Small intestine (tissue), 7 donors: ENCODE data around the gene CNGB1. TPM values are rescaled to one million over a fixed set of nuclear protein-coding genes. Genes with fewer than 3 reads are reported as not detected.
"Not testable (repeated sequence)": the region's sequence is repeated elsewhere in the genome, so short reads cannot be mapped to it uniquely, and the experiment has no call there.

Experiments
- DNase-seq, 2 donors: peaks; one replicate each; pipeline versions ENCODE4 v3.0.0 to v3.0.0-alpha.2; 2013
- FAIRE-seq: peaks from 2 replicates; lab custom pipeline; 2012; peaks lifted over from hg19 to GRCh38; lab: Jason Lieb, UNC
- H3K27ac ChIP-seq, 3 donors: one replicate each; pipeline ENCODE4 v1.5.1; 2013; ENCODE audit warnings: low read length in 2 of 3, mild to moderate bottlenecking in 2 of 3, control low read depth in 1 of 3, inconsistent platforms in 1 of 3, low read depth in 1 of 3, moderate library complexity in 1 of 3
- H3K27me3 ChIP-seq, 3 donors: one replicate each; pipeline ENCODE4 v1.6.1; 2013; ENCODE audit warnings: low read length in 3 of 3, inconsistent platforms in 1 of 3; ENCODE audit not compliant: control insufficient read depth in 3 of 3, insufficient read depth in 3 of 3
- H3K36me3 ChIP-seq, 3 donors: one replicate each; pipeline ENCODE4 v1.6.1; 2013; ENCODE audit warnings: low read length in 3 of 3, inconsistent platforms in 1 of 3, low read depth in 1 of 3, mild to moderate bottlenecking in 1 of 3, moderate library complexity in 1 of 3; ENCODE audit not compliant: control insufficient read depth in 3 of 3, insufficient read depth in 2 of 3
- H3K4me1 ChIP-seq, 3 donors: one replicate each; pipeline ENCODE4 v1.6.1; 2013; ENCODE audit warnings: low read length in 2 of 3, inconsistent platforms in 1 of 3, low read depth in 1 of 3, mild to moderate bottlenecking in 1 of 3, moderate library complexity in 1 of 3; ENCODE audit not compliant: control insufficient read depth in 3 of 3, insufficient read depth in 2 of 3
- H3K4me3 ChIP-seq, 3 donors: one replicate each; pipeline ENCODE4 v1.5.1; 2013; ENCODE audit warnings: low read length in 3 of 3, control low read depth in 1 of 3, inconsistent platforms in 1 of 3, low read depth in 1 of 3, mild to moderate bottlenecking in 1 of 3, moderate library complexity in 1 of 3
- H3K9me3 ChIP-seq, 2 donors: one replicate each; pipeline ENCODE4 v1.6.1; 2013; ENCODE audit warnings: low read depth in 1 of 2, low read length in 1 of 2; ENCODE audit not compliant: control insufficient read depth in 2 of 2, insufficient read depth in 1 of 2
- WGBS, 3 donors: extraction: QIAGEN DNeasy Blood & Tissue Kit; methylation state at CpG; one replicate each; pipeline ENCODE4 v1.1.7; 2013; 5-methylcytosine and 5-hydroxymethylcytosine counted together
- polyA plus RNA-seq, 4 donors: library from polyadenylated mRNA; stranded (reverse) in 3 of 4; unstranded in 1 of 4; fragments of 200-250 nt in 3 of 4; fragments of 120-200 nt in 1 of 4; gene quantifications; one replicate each; pipeline versions ENCODE4 v1.2.1 to v1.2.3, GENCODE V29; 2013
- donor health status: healthy with polysubstance abuse.
- donor health status: control.
- donor health status: control.
- donor health status: Bipolar disorder and iron deficiency.
- donor health status: healthy.

Gene CNGB1
- polyA plus RNA-seq, 4 donors: 1.3 to 1.7 TPM; not detected in 2

GRCh38 chr16:57943381-57943780, 27.5 kb downstream of the CNGB1 start:
- H3K4me1 ChIP-seq, H3K9me3 ChIP-seq, H3K27me3 ChIP-seq, DNase-seq, H3K36me3 ChIP-seq, FAIRE-seq, H3K27ac ChIP-seq, H3K4me3 ChIP-seq: not testable (repeated sequence)
- 61 to 77% (median 71%) methylated on average over 8 of the region's 8 CpGs for WGBS, 3 donors

- WGBS, 3 donors: 74 to 83% (median 74%) methylated on average over 2 of the region's 2 CpGs
- not testable (repeated sequence) for H3K27me3 ChIP-seq, FAIRE-seq, DNase-seq, H3K4me1 ChIP-seq, H3K9me3 ChIP-seq, H3K27ac ChIP-seq, H3K4me3 ChIP-seq, H3K36me3 ChIP-seq
Observed at GRCh38 chr16:57941901-57942300, 29.0 kb downstream of the CNGB1 start.

- FAIRE-seq (no peak), DNase-seq (peak in 1 of 2 donors; percentile 7)
- 13 to 54% (median 27%) methylated on average over 11 of the region's 11 CpGs for WGBS, 3 donors
- no peaks in the 10 kb centered on the region for H3K36me3 ChIP-seq
- H3K27ac ChIP-seq: no peak overlapping the region
- H3K9me3 ChIP-seq: no peaks in the 10 kb centered on the region
- no peaks in the 10 kb centered on the region for H3K4me1 ChIP-seq
- H3K27me3 ChIP-seq: peaks cover 0 to 2% (median 0%) of the 10 kb centered on the region in 3 donors
- H3K4me3 ChIP-seq: no peak overlapping the region
Observed at GRCh38 chr16:57941016-57941664, 29.8 kb downstream of the CNGB1 start.

- H3K9me3 ChIP-seq: no peaks in the 10 kb centered on the region
- FAIRE-seq (no peak), DNase-seq (no peak)
- H3K36me3 ChIP-seq: no peaks in the 10 kb centered on the region
- H3K4me3 ChIP-seq: no peak overlapping the region
- 83 to 92% (median 88%) methylated on average over 5 of the region's 5 CpGs for WGBS, 3 donors
- no peak overlapping the region for H3K27ac ChIP-seq
- H3K27me3 ChIP-seq: peaks cover 0 to 2% (median 0%) of the 10 kb centered on the region in 3 donors
- H3K4me1 ChIP-seq: no peaks in the 10 kb centered on the region
Observed at GRCh38 chr16:57940382-57940966, 30.5 kb downstream of the CNGB1 start.

- H3K27me3 ChIP-seq: peaks cover 0 to 2% (median 0%) of the 10 kb centered on the region in 3 donors
- FAIRE-seq (no peak), DNase-seq (no peak)
- no peaks in the 10 kb centered on the region for H3K36me3 ChIP-seq
- H3K9me3 ChIP-seq: no peaks in the 10 kb centered on the region
- H3K4me3 ChIP-seq: no peak overlapping the region
- WGBS, 3 donors: 82 to 88% (median 83%) methylated on average over 8 to 10 of the region's 10 CpGs
- no peak overlapping the region for H3K27ac ChIP-seq
- H3K4me1 ChIP-seq: no peaks in the 10 kb centered on the region
Observed at GRCh38 chr16:57939872-57940224, 31.1 kb downstream of the CNGB1 start.

GRCh38 chr16:57938936-57939871, 31.7 kb downstream of the CNGB1 start:
- Histone ChIP-seq H3K27ac (no peak overlapping the region), H3K4me1 (no peaks in the 10 kb centered on the region), H3K4me3 (no peak overlapping the region), H3K36me3 (no peaks in the 10 kb centered on the region), H3K9me3 (no peaks in the 10 kb centered on the region), H3K27me3 (peaks cover 0 to 2% (median 0%) of the 10 kb centered on the region in 3 donors)
- no peak for DNase-seq
- FAIRE-seq: no peak
- WGBS, 3 donors: 39 to 53% (median 41%) methylated on average over 12 to 13 of the region's 13 CpGs

GRCh38 chr16:57938484-57938883, 32.4 kb downstream of the CNGB1 start:
- no peak overlapping the region for H3K27ac ChIP-seq
- 91 to 95% (median 92%) methylated on average over 6 of the region's 6 CpGs for WGBS, 3 donors
- H3K4me3 ChIP-seq: no peak overlapping the region
- DNase-seq (no peak), FAIRE-seq (no peak)
- H3K4me1 ChIP-seq: no peaks in the 10 kb centered on the region
- H3K36me3 ChIP-seq: no peaks in the 10 kb centered on the region
- H3K9me3 ChIP-seq: no peaks in the 10 kb centered on the region
- peaks cover 0 to 2% (median 0%) of the 10 kb centered on the region in 3 donors for H3K27me3 ChIP-seq

- DNase-seq (no peak), FAIRE-seq (no peak)
- Histone ChIP-seq H3K9me3 (no peaks in the 10 kb centered on the region), H3K36me3 (no peaks in the 10 kb centered on the region), H3K4me1 (no peaks in the 10 kb centered on the region), H3K4me3 (no peak overlapping the region), H3K27me3 (peaks cover 0 to 2% (median 0%) of the 10 kb centered on the region in 3 donors), H3K27ac (no peak overlapping the region)
- 81 to 92% (median 91%) methylated on average over 4 of the region's 4 CpGs for WGBS, 3 donors
Observed at GRCh38 chr16:57937861-57938260, 33.1 kb downstream of the CNGB1 start.
